GM06990 (cell line): Measurements from ENCODE around the gene CDC25B.

Experiments used
- DNase-seq: peaks from one replicate; pipeline ENCODE4 v3.0.0-alpha.2; 2011; ENCODE audit not compliant: insufficient read length; ENCODE audit errors: extremely low read depth
- H3K27me3 ChIP-seq: replicated peaks from 2 replicates; pipeline ENCODE4 v1.6.0; 2011; ENCODE audit warnings: low read length; ENCODE audit not compliant: control insufficient read depth, insufficient read depth
- H3K36me3 ChIP-seq: 2 replicates; pipeline ENCODE4 v1.5.1; 2011; ENCODE audit warnings: low read length; ENCODE audit not compliant: control insufficient read depth, insufficient read depth
- H3K4me3 ChIP-seq: replicated peaks from 2 replicates; pipeline ENCODE4 v1.5.1; 2011; ENCODE audit warnings: low read depth, mild to moderate bottlenecking, control low read depth, low read length
- CTCF ChIP-seq: IDR thresholded peaks from 2 replicates; pipeline ENCODE4 v1.5.1; 2011; ENCODE audit warnings: low read length, control low read depth, mild to moderate bottlenecking, inconsistent platforms; ENCODE audit not compliant: insufficient read depth, poor library complexity, severe bottlenecking

CDC25B gene

GRCh38 chr20:3754276-3754630 lies 41.9 kb upstream of the CDC25B start:
- Histone ChIP-seq H3K36me3 (peaks cover 2% of the 10 kb centered on the region), H3K4me3 (no peak overlapping the region), H3K27me3 (no peaks in the 10 kb centered on the region)
- no peak for DNase-seq
- TF ChIP-seq CTCF: no peak

DNA sequence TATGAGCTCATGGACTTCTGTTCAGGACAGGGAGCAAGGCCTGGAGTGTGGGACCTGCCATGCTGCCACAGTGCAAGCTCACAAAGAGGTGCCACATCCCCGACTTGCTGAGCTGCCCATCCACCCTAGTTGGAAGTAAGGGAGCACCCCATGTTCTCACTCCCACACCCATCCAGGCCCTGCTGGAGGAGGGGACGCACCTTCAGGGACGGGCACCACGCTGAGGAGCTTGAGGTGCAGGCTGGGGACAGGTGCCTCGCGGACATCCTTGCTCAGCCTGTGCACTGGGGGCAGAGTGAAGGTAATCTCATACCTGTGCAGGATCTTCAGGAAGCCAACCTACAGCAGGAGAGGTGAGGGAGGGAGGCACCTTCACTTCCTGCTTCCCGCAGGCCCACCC lies 40.8 kb upstream of the CDC25B start:
- no peak for TF ChIP-seq CTCF
- DNase-seq: no peak
- Histone ChIP-seq H3K4me3 (no peak overlapping the region), H3K36me3 (peaks cover 2% of the 10 kb centered on the region), H3K27me3 (no peaks in the 10 kb centered on the region)

DNA sequence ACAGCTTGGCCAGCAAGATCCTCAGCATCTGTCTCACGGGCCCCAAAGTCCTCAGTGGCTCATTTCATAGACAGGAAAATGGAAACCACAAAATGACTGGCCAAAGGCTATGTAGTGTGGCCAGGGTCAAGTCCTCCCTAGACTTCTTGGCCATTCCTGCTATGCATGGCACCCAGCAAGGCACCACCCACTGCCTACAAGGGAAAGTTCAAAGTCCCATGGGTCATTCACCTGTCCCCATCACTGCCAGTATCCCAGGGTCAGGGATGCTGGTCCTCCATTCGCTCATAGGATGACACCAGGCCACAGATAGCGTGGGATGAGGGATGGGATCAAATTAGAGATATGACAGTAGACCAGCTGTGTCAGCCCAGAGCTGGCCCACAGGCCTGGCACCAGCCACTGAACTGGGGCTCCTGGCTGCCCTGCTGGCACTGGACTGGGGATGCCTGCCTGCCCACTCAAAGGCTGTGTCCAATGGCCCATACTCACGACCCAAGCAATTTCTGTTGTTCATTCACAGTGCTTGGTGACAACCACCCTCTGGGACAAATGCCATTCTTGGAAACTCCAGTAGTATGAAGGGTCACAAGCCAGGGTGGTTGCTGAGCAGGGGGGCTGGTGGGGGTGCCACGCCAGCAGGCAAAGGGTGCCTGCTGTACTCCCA lies 40.2 kb upstream of the CDC25B start:
- DNase-seq: no peak
- no peak overlapping the region for H3K4me3 ChIP-seq
- no peak for TF ChIP-seq CTCF
- H3K27me3 ChIP-seq: no peaks in the 10 kb centered on the region
- H3K36me3 ChIP-seq: peaks cover 2% of the 10 kb centered on the region

- TF ChIP-seq CTCF: no peak
- H3K4me3 ChIP-seq: no peak overlapping the region
- peaks cover 2% of the 10 kb centered on the region for H3K36me3 ChIP-seq
- no peak for DNase-seq
- H3K27me3 ChIP-seq: no peaks in the 10 kb centered on the region
Measured at GRCh38 chr20:3757268-3757667, 38.8 kb upstream of the CDC25B start.

- H3K36me3 ChIP-seq: peaks cover 2% of the 10 kb centered on the region
- no peak overlapping the region for H3K4me3 ChIP-seq
- no peak for DNase-seq
- no peak for TF ChIP-seq CTCF
- H3K27me3 ChIP-seq: no peaks in the 10 kb centered on the region
Measured at GRCh38 chr20:3758566-3758965, 37.5 kb upstream of the CDC25B start.

DNA sequence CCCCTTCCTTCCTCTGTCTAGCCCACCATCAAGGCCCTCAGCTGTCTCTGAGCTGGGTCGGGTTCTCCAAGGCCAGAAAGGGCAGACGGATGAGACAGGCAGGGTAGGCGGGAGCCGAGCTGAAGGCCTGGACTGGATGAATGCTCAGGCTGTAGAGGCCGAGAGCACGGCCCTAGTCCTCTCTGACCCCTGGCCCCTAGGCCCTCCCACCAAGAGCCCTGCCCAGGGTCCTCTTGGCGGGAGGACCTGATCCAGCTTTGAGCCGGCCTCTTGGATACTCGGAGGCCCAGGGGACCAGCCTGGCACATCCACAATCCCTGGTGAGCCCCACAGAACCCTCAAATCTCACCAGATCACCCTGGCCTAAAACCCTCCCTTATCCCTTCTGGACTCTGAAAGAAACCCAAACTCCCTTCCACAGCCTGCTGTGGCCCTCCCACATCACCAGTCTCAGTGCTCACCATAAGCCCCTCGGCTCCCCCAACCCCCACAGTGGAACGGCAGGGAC lies 36.7 kb upstream of the CDC25B start:
- Histone ChIP-seq H3K4me3 (no peak overlapping the region), H3K36me3 (peaks cover 2% of the 10 kb centered on the region), H3K27me3 (no peaks in the 10 kb centered on the region)
- TF ChIP-seq CTCF: no peak
- no peak for DNase-seq
